MM.1S (cell line): ENCODE measurements around the gene GARS1.

ENCODE experiments used
- DNase-seq: peaks from one replicate; pipeline ENCODE4 v3.0.0-alpha.2; 2015
- H2AFZ ChIP-seq: fragments of 300-600 bp; sonication (generic); 2 replicates; pipeline ENCODE4 v1.6.0; 2016; ENCODE audit warnings: antibody characterized with exemption, low read length
- H3F3A ChIP-seq: fragments of 300-600 bp; sonication (generic); 2 replicates; pipeline ENCODE4 v1.6.1; 2016; ENCODE audit warnings: mild to moderate bottlenecking, antibody characterized with exemption, low read length, moderate library complexity, mixed read lengths; ENCODE audit not compliant: insufficient read depth
- H3K27ac ChIP-seq: fragments of 300-600 bp; sonication (generic); 2 replicates; pipeline ENCODE4 v1.5.1; 2016; ENCODE audit warnings: mild to moderate bottlenecking, low read length
- H3K27me3 ChIP-seq: fragments of 300-600 bp; sonication (generic); replicated peaks from 2 replicates; pipeline ENCODE4 v1.6.0; 2016; ENCODE audit warnings: low read length; ENCODE audit not compliant: insufficient read depth
- H3K36me3 ChIP-seq: fragments of 300-600 bp; sonication (generic); replicated peaks from 2 replicates; pipeline ENCODE4 v1.6.1; 2016; ENCODE audit warnings: mild to moderate bottlenecking, low read length, mixed read lengths; ENCODE audit not compliant: insufficient read depth
- H3K4me1 ChIP-seq: fragments of 300-600 bp; sonication (generic); 2 replicates; pipeline ENCODE4 v1.6.1; 2016; ENCODE audit warnings: low read length, mixed read lengths
- H3K4me2 ChIP-seq: fragments of 300-600 bp; sonication (generic); 2 replicates; pipeline ENCODE4 v1.6.0; 2016; ENCODE audit warnings: low read depth, low read length
- H3K4me3 ChIP-seq: fragments of 300-600 bp; sonication (generic); 2 replicates; pipeline ENCODE4 v1.5.1; 2016; ENCODE audit warnings: low read length, mixed read lengths
- H3K79me2 ChIP-seq: fragments of 300-600 bp; sonication (generic); 2 replicates; pipeline ENCODE4 v1.6.1; 2016; ENCODE audit warnings: mixed run types, low read length, mixed read lengths
- H3K9ac ChIP-seq: fragments of 300-600 bp; sonication (generic); 2 replicates; pipeline ENCODE4 v1.6.1; 2016; ENCODE audit warnings: low read length, mixed read lengths
- H3K9me2 ChIP-seq: fragments of 300-600 bp; sonication (generic); replicated peaks from 2 replicates; pipeline ENCODE4 v1.6.1; 2016; ENCODE audit warnings: mild to moderate bottlenecking, low read length, mixed read lengths; ENCODE audit not compliant: insufficient read depth
- H3K9me3 ChIP-seq: fragments of 300-600 bp; sonication (generic); replicated peaks from 2 replicates; pipeline ENCODE4 v1.6.1; 2016; ENCODE audit warnings: mild to moderate bottlenecking, low read length, mixed read lengths; ENCODE audit not compliant: insufficient read depth
- H4K20me1 ChIP-seq: fragments of 300-600 bp; sonication (generic); 2 replicates; pipeline ENCODE4 v1.6.1; 2016; ENCODE audit warnings: mild to moderate bottlenecking, low read length, moderate library complexity, mixed read lengths; ENCODE audit not compliant: insufficient read depth
- EZH2 ChIP-seq: fragments of 300-600 bp; sonication (generic); optimal IDR thresholded peaks from 2 replicates; pipeline ENCODE3; 2017; ENCODE audit warnings: low read depth, mild to moderate bottlenecking, antibody characterized with exemption, low read length, mixed read lengths
- EZH2phosphoT487 ChIP-seq: fragments of 300-600 bp; sonication (generic); IDR thresholded peaks from 2 replicates; pipeline ENCODE4 v1.6.1; 2018; ENCODE audit warnings: antibody characterized with exemption, low read length
- TF ChIP-seq, protein P1 (sequence below): fragments of 300-600 bp; sonication (generic); IDR thresholded peaks from 2 replicates; pipeline ENCODE4 v1.5.1; 2016; ENCODE audit warnings: antibody characterized with exemption, low read length, mixed read lengths

Gene GARS1

DNA sequence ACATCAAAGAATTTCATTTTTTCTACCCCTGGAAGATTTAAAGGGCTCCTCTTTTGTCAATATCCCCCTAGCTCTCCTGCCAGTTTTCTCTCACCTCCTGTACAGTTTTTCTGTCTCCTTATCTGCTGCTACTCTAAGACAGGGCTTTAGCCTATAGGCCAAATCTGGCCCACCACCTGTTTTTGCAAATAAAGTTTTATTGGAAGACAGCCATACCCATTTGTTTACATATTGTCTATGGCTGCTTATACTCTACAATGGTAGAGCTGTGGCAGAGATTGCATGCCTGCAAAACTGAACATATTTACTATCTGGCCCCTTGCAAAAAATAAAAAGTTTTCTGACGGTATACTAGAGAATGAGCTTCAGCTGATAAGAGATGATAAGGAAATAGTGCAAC is 37.4 kb upstream of the GARS1 start:
- H3K27ac ChIP-seq, result no peak overlapping the region
- no peak overlapping the region for H2AFZ ChIP-seq
- no peak overlapping the region for H3K9ac ChIP-seq
- H3K4me3 ChIP-seq, result no peak overlapping the region
- no peaks in the 10 kb centered on the region for H3K36me3 ChIP-seq
- no peaks in the 10 kb centered on the region for H3F3A ChIP-seq
- H3K9me2 ChIP-seq, result no peaks in the 10 kb centered on the region
- TF ChIP-seq EZH2, result no peak
- TF ChIP-seq EZH2phosphoT487, result no peak
- TF ChIP-seq, protein P1, sequence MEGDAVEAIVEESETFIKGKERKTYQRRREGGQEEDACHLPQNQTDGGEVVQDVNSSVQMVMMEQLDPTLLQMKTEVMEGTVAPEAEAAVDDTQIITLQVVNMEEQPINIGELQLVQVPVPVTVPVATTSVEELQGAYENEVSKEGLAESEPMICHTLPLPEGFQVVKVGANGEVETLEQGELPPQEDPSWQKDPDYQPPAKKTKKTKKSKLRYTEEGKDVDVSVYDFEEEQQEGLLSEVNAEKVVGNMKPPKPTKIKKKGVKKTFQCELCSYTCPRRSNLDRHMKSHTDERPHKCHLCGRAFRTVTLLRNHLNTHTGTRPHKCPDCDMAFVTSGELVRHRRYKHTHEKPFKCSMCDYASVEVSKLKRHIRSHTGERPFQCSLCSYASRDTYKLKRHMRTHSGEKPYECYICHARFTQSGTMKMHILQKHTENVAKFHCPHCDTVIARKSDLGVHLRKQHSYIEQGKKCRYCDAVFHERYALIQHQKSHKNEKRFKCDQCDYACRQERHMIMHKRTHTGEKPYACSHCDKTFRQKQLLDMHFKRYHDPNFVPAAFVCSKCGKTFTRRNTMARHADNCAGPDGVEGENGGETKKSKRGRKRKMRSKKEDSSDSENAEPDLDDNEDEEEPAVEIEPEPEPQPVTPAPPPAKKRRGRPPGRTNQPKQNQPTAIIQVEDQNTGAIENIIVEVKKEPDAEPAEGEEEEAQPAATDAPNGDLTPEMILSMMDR, result no peak
- no peaks in the 10 kb centered on the region for H3K9me3 ChIP-seq
- H3K4me2 ChIP-seq, result no peak overlapping the region
- no peaks in the 10 kb centered on the region for H4K20me1 ChIP-seq
- H3K27me3 ChIP-seq, result no peaks in the 10 kb centered on the region
- no peaks in the 10 kb centered on the region for H3K79me2 ChIP-seq
- no peak for DNase-seq
- H3K4me1 ChIP-seq, result no peaks in the 10 kb centered on the region

DNA sequence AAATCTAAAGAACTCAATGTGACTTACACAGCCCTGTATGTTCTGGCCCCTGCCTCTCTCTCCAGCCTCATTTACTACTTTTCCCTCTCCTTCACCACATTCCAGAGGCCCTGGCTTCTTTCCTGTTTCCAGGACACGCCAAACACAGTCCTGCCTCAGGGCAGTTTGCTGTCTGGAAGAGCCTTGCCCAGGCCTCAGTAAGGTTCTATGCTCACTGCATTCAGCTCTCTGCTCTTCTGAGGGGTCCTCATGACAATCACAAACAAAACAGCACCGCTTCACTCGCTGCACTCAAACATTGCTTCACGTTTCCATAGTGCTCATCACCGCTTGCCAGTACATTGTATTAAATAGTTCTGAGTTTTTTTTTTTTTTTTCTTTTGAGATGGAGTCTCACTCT is 35.1 kb upstream of the GARS1 start:
- no peaks in the 10 kb centered on the region for H4K20me1 ChIP-seq
- H3F3A ChIP-seq, result no peaks in the 10 kb centered on the region
- H3K27ac ChIP-seq, result no peak overlapping the region
- no peak overlapping the region for H3K4me2 ChIP-seq
- no peak for DNase-seq
- H3K4me3 ChIP-seq, result no peak overlapping the region
- no peaks in the 10 kb centered on the region for H3K79me2 ChIP-seq
- no peaks in the 10 kb centered on the region for H3K4me1 ChIP-seq
- H2AFZ ChIP-seq, result no peak overlapping the region
- no peaks in the 10 kb centered on the region for H3K9me2 ChIP-seq
- TF ChIP-seq, protein P1, result no peak
- TF ChIP-seq EZH2 (no peak), EZH2phosphoT487 (no peak)
- no peaks in the 10 kb centered on the region for H3K27me3 ChIP-seq
- no peaks in the 10 kb centered on the region for H3K9me3 ChIP-seq
- no peak overlapping the region for H3K9ac ChIP-seq
- H3K36me3 ChIP-seq, result no peaks in the 10 kb centered on the region

DNA sequence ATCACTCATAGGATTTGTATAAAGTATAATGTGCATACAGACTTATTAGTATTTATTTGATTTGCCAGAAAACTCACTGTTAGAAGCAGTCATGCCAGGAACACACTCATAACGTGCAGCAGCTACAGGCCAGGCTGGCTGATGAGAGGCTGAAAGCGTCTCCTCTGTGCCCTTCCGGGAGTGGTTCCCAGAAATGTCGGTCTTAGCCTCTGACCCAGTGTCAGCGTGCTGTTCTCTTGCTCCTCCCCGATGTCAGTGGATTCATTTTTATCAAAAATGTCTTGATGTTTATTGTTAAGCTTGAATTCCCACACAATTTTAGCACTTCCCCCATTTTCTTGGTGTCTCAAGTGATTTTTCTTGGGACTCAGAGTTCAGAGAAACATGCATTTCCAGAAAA is 33.3 kb upstream of the GARS1 start:
- Histone ChIP-seq H3K9me3 (no peaks in the 10 kb centered on the region), H3K36me3 (no peaks in the 10 kb centered on the region), H3K9ac (no peak overlapping the region), H3K27ac (no peak overlapping the region), H3K4me3 (no peak overlapping the region), H3K4me2 (no peak overlapping the region), H4K20me1 (no peaks in the 10 kb centered on the region), H3K27me3 (no peaks in the 10 kb centered on the region), H3K9me2 (no peaks in the 10 kb centered on the region), H3F3A (no peaks in the 10 kb centered on the region), H3K79me2 (no peaks in the 10 kb centered on the region), H2AFZ (no peak overlapping the region), H3K4me1 (no peaks in the 10 kb centered on the region)
- TF ChIP-seq EZH2phosphoT487 (no peak), EZH2 (no peak)
- TF ChIP-seq, protein P1, result no peak
- no peak for DNase-seq
